HG03060 (cell line): ENCODE measurements around the gene HOXB1.
"Not testable (repeated sequence)": the region's sequence is repeated elsewhere in the genome, so short reads cannot be mapped to it uniquely, and the experiment has no call there.

ENCODE experiments used
- ATAC-seq: cut with Tn5 transposase; IDR thresholded peaks from one replicate; pipeline ENCODE4 v1.9.1; 2021; ENCODE audit warnings: low read depth, moderate number of reproducible peaks; ENCODE audit not compliant: unreplicated experiment

HOXB1 gene

DNA sequence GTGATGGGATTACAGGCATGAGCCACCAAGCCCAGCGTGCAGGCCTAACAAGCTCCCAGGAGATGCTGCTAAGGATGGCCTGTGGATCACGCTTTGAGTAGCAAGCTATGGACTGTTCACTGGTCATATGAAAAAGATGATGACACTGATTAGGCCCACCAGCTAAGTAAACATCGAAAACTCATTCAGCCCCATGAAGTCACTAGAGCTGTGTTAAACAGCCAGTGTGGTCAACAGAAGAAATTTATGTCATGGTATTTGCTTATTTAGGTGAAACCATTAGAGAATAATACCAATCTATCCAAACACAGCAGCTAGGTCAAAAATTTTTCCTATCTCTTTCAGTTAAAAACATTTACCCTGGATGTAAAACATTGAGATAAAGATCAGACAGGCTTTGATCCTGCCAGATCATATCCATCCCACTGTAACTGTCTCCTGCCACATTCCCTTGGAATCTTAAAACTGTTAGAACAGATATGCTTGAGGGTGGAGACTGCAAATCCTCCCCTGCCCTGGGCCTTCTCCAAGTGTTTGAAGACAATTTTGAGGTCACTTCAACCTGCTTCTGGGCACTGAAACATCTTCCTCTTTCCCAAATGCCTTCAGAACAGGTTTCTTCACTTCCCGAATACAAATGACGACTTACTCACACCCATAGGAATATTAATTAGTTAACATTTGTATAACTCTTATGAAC, 30.9 kb downstream of the HOXB1 start:
- ATAC-seq: no peak

- no peak for ATAC-seq
Measured at GRCh38 chr17:48499248-48499647, 31.6 kb downstream of the HOXB1 start.

GRCh38 chr17:48498164-48498850, 32.5 kb downstream of the HOXB1 start:
- no peak for ATAC-seq

DNA sequence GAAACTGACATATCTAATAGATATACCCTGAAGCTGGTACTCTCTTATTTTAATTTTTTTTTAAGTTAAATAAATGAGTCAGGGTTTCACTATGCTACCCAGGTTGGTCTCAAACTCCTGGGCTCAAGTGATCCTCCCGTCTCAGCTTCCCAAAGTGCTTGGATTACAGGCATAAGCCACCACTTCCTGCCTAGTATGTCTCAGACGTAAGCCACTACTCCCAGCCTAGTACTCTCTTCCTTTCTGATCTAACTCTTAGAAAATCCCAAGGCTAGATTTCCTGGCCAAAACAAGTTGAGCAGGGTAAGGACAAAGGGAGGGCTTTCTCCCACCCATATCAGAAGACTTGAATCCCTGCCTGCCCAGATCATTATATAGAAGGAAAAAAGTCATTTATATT, 33.7 kb downstream of the HOXB1 start:
- ATAC-seq: no peak

DNA sequence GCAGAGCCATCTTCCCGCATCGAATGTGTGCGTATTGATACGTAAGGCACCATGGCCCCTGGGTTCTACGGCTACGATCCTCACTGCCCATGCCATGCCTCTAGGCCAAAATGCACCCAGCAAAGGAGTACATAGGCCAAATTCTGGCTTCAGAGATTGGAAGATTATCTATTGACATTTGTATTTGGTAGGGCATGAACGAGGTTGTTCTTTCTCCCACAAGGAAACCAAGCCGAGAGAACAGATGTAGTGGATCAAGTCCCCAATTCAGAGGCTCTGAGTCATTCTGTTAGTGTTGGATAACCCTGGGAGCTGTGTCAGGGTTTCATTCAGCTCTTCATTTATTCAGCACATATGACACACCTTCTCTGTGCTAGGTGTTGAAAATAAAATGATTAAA, 36.5 kb downstream of the HOXB1 start:
- ATAC-seq: no peak

- no peak for ATAC-seq
Measured at GRCh38 chr17:48492401-48493298, 38.2 kb downstream of the HOXB1 start.

DNA sequence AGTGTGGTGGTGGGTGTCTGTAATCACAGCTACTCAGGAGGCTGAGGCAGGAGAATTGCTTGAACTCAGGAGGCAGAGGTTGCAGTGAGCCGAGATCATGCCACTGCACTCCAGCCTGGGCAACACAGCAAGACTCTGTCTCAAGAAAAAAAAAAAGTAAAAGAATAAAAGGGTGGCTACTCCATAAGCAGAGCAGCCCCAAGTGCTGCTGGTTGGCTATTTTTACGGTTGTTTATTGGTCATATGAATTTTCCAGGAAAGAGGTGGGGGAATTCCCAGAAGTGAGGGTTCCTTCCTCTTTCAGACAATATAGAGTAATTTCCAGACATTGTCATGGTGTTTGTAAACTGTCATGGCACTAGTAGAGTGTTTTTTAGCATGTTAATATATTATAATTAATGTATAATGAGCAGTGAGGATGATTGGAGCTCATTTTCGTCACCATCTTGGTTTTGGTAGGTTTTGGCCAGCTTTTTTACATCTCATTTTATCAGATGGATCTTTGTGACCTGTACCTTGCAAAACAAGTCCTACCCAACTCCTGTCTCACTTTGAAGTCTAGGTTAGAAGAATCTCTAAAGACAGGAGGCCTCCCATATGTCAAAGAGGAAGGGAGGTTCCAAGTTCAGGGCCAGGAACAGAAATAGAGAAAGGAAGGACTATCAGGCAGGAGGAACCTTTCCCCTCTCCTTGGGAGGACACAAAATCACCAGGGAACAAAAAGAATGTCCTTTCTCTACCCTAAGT, 39.1 kb downstream of the HOXB1 start:
- no peak for ATAC-seq

- no peak for ATAC-seq
Measured at GRCh38 chr17:48490451-48490892, 40.3 kb downstream of the HOXB1 start.

DNA sequence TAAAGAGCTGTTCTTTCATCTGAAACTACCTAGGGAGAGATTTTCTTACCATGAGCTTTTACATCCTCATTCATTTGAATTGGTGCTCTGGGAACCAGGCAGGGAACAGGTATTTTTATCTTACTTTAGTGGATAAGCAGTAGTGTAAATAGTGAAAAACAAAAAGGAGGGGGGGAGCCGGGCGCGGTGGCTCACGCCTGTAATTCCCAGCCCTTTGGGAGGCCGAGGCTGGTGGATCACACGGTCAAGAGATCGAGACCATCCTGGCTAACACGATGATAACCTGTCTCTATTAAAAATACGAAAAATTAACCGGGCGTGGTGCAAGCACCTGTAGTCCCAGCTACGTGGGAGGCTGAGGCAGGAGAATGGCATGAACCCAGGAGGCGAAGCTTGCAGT, 41.0 kb downstream of the HOXB1 start:
- ATAC-seq: no peak

GRCh38 chr17:48488548-48489106, 42.2 kb downstream of the HOXB1 start:
- ATAC-seq: no peak

DNA sequence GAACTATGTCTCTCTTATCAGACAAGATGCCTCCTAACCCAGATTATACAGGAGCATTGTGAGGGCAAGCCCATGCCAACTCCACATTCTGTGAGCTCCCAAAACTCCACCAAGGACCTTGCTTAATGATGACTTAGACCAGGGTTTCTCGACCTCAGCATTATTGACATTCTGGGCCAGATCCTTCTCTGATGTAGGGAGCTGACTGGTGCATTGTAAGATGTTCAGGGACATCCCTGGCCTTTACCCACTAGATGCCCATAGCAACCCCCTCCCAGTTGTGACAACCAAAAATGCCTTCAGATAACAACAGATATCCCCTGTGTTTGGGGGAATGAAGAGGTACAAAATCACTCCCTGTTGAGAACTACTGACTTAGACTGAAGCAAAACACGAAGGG, 43.6 kb downstream of the HOXB1 start:
- ATAC-seq: no peak

- ATAC-seq: no peak
Measured at GRCh38 chr17:48486557-48486956, 44.3 kb downstream of the HOXB1 start.

DNA sequence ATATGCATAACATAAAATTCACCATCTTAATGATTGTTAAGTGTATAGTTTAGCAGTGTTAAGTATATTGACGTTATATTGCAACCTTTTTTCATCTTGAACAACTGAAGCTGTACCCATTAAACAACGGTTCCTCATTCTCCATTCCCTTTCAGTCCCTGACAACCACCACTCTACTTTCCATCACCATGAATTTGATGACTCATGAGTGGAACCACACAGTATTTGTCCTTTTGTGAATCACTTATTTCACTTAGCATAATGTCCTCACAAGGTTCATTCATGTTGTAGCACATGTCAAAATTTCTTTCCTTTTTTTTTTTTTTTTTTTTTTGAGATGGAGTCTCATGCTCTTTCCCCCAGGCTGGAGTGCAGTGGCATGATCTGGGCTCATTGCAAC, 46.0 kb downstream of the HOXB1 start:
- no peak for ATAC-seq

GRCh38 chr17:48484256-48484655, 46.6 kb downstream of the HOXB1 start:
- no peak for ATAC-seq

GRCh38 chr17:48483471-48484131, 47.2 kb downstream of the HOXB1 start:
- no peak for ATAC-seq

DNA sequence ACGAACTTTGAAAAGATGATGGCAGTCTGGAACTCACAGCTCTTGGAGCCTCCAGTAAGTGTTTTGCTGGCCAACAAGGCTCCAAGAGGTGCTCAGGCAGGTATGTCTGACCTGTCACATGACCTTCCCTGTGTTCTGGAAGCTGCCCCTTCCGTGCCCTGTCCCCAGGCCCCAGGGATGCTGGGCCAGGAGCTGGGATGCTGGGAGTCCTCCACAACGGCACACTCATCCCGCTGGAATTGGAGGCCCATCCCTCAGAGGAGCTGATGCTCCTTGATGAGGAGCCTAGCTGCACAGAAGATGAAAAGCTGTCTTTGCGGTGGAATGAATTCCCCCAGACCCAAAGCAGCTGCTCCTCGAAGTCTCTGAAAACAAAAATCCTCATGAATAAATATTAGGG, 47.8 kb downstream of the HOXB1 start:
- ATAC-seq: no peak

DNA sequence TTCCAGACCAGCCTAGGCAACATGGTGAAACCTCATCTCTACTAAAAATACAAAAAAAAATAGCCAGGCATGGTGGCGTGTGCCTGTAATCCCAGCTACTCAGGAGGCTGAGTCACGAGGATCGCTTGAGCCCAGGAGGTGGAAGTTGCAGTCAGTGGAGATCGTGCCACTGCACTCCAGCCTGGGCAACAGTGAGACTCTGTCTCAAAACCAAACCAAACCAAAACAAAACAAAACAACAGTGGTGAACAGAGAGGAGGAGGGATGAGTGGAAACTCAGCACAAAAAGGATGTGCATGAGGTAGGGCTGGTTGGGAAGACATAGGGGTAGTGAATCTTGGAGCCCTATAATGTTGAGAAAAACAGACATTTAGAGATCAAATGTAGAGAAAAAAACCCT, 48.5 kb downstream of the HOXB1 start:
- ATAC-seq: not testable (repeated sequence)

DNA sequence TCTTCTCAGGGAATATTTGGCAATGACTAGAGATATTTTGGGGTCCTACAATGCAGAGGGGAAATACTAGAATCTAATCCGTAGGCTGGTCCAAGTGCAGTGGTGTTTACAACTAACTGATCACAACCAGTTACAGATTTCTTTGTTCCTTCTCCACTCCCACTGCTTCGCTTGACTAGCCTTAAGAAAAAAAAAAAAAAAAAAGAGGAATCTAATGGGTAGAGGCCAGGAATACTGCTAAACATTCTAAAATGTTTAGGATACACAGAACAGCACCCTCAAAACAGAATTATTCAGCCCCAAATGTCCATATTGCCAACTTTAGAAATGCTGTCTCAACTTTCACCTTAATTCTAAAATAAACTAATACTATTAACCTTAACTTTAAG, 51.8 kb downstream of the HOXB1 start:
- ATAC-seq: no peak
